ENCODE results near the gene IQCM.
A peak's percentile ranks its signal among the peaks of the same experiment; 100 is the strongest.

IQCM gene

GRCh38 chr4:149409146-149409545, 406.5 kb downstream of the IQCM start:
- in situ Hi-C loops (cut with HindIII; ENCODE audit: low pct_ligation_motif_present, low sequenced_read_pairs), result no loop called here
- no peaks in the 10 kb centered on the region for H3K27me3 ChIP-seq (replicated peaks)
- no peak overlapping the region for H3K27ac ChIP-seq
- DNase-seq, result peak; percentile 72
- H3K36me3 ChIP-seq (replicated peaks), result no peaks in the 10 kb centered on the region
- no peak for TF ChIP-seq CTCF (IDR thresholded peaks at IDR 0.05; ENCODE audit: low read depth, low read length, missing control alignments)
- H3K4me3 ChIP-seq (ENCODE audit: low read depth, low read length), result no peak overlapping the region

- in situ Hi-C loops (cut with HindIII; ENCODE audit: low pct_ligation_motif_present, low sequenced_read_pairs), result no loop called here
Observed at GRCh38 chr4:149404143-149404542, 411.5 kb downstream of the IQCM start.

GRCh38 chr4:149403081-149403480, 412.6 kb downstream of the IQCM start:
- DNase-seq, result no peak
- H3K27ac ChIP-seq, result no peak overlapping the region
- no peak for TF ChIP-seq CTCF (IDR thresholded peaks at IDR 0.05; ENCODE audit: low read depth, low read length, missing control alignments)
- H3K27me3 ChIP-seq (replicated peaks), result no peaks in the 10 kb centered on the region
- no peaks in the 10 kb centered on the region for H3K36me3 ChIP-seq (replicated peaks)
- no peak overlapping the region for H3K4me3 ChIP-seq (ENCODE audit: low read depth, low read length)
- in situ Hi-C loops (cut with HindIII; ENCODE audit: low pct_ligation_motif_present, low sequenced_read_pairs), result no loop called here

More at GRCh38 chr4:149404143-149404542, 411.5 kb downstream of the IQCM start:
- Histone ChIP-seq H3K27me3 (replicated peaks) (no peaks in the 10 kb centered on the region), H3K36me3 (replicated peaks) (no peaks in the 10 kb centered on the region), H3K4me3 (ENCODE audit: low read depth, low read length) (no peak overlapping the region), H3K27ac (no peak overlapping the region)
- TF ChIP-seq CTCF (IDR thresholded peaks at IDR 0.05; ENCODE audit: low read depth, low read length, missing control alignments), result no peak
- no peak for DNase-seq

- H3K4me3 ChIP-seq (ENCODE audit: low read depth, low read length), result no peak overlapping the region
- in situ Hi-C loops (cut with HindIII; ENCODE audit: low pct_ligation_motif_present, low sequenced_read_pairs), result loop anchor here (25.0 kb wide), 1 partner anchor 488 kb away; no protein-coding TSS in a partner anchor
- H3K36me3 ChIP-seq (replicated peaks), result no peaks in the 10 kb centered on the region
- H3K27me3 ChIP-seq (replicated peaks), result no peaks in the 10 kb centered on the region
- no peak for TF ChIP-seq CTCF (IDR thresholded peaks at IDR 0.05; ENCODE audit: low read depth, low read length, missing control alignments)
- no peak for DNase-seq
- H3K27ac ChIP-seq, result no peak overlapping the region
Observed at GRCh38 chr4:149398993-149399392, 416.6 kb downstream of the IQCM start.

GRCh38 chr4:149370785-149371420, 444.7 kb downstream of the IQCM start:
- H3K27me3 ChIP-seq (replicated peaks), result no peaks in the 10 kb centered on the region
- H3K4me3 ChIP-seq (ENCODE audit: low read depth, low read length), result no peak overlapping the region
- in situ Hi-C loops (cut with HindIII; ENCODE audit: low pct_ligation_motif_present, low sequenced_read_pairs), result no loop called here
- no peaks in the 10 kb centered on the region for H3K36me3 ChIP-seq (replicated peaks)
- peak; percentile 48 for TF ChIP-seq CTCF (IDR thresholded peaks at IDR 0.05; ENCODE audit: low read depth, low read length, missing control alignments)
- peak; percentile 32 for DNase-seq
- H3K27ac ChIP-seq, result no peak overlapping the region

- in situ Hi-C loops (cut with HindIII; ENCODE audit: low pct_ligation_motif_present, low sequenced_read_pairs), result no loop called here
- no peaks in the 10 kb centered on the region for H3K27me3 ChIP-seq (replicated peaks)
- no peak for TF ChIP-seq CTCF (IDR thresholded peaks at IDR 0.05; ENCODE audit: low read depth, low read length, missing control alignments)
- H3K36me3 ChIP-seq (replicated peaks), result no peaks in the 10 kb centered on the region
- H3K27ac ChIP-seq, result no peak overlapping the region
- no peak overlapping the region for H3K4me3 ChIP-seq (ENCODE audit: low read depth, low read length)
- no peak for DNase-seq
Observed at GRCh38 chr4:149370002-149370401, 445.6 kb downstream of the IQCM start.
